Smooth muscle cell (in vitro differentiated cells): ENCODE results near the gene KIF26B. TPM values are rescaled to one million over a fixed set of nuclear protein-coding genes. Genes with fewer than 3 reads are reported as not detected.
A peak's percentile ranks its signal among the peaks of the same experiment; 100 is the strongest.

Experiments
- DNase-seq: peaks from one replicate; lab custom pipeline; 2025; ENCODE audit not compliant: unreplicated experiment; lab: John Stamatoyannopoulos, UW
- H2AFZ ChIP-seq: fragments of 200-600 bp; sonication (generic); 2 replicates; pipeline ENCODE4 v1.6.0; 2016; ENCODE audit warnings: antibody characterized with exemption, low read depth, mild to moderate bottlenecking
- H3F3A ChIP-seq: fragments of 200-600 bp; sonication (generic); 2 replicates; pipeline ENCODE4 v1.6.0; 2017; ENCODE audit warnings: antibody characterized with exemption, low read depth
- H3K27ac ChIP-seq: fragments of 200-600 bp; sonication (generic); 2 replicates; pipeline ENCODE4 v1.5.1; 2016; ENCODE audit warnings: low read depth, mild to moderate bottlenecking
- H3K27me3 ChIP-seq: fragments of 200-600 bp; sonication (generic); 2 replicates; pipeline ENCODE4 v1.6.1; 2016; ENCODE audit warnings: low read depth, mild to moderate bottlenecking
- H3K36me3 ChIP-seq: fragments of 200-600 bp; sonication (generic); 2 replicates; pipeline ENCODE4 v1.5.1; 2016; ENCODE audit warnings: low read depth
- H3K4me1 ChIP-seq: fragments of 200-600 bp; sonication (generic); 2 replicates; pipeline ENCODE4 v1.5.1; 2016; ENCODE audit warnings: low read depth
- H3K4me2 ChIP-seq: fragments of 200-600 bp; sonication (generic); 2 replicates; pipeline ENCODE4 v1.6.0; 2016; ENCODE audit warnings: mild to moderate bottlenecking
- H3K4me3 ChIP-seq: fragments of 200-600 bp; sonication (generic); 2 replicates; pipeline ENCODE4 v1.5.1; 2016; ENCODE audit warnings: mild to moderate bottlenecking
- H3K79me2 ChIP-seq: fragments of 200-600 bp; sonication (generic); 2 replicates; pipeline ENCODE4 v1.6.0; 2016; ENCODE audit warnings: low read depth, mild to moderate bottlenecking
- H3K9ac ChIP-seq: fragments of 200-600 bp; sonication (generic); 2 replicates; pipeline ENCODE4 v1.6.0; 2016; ENCODE audit warnings: low read depth
- H3K9me3 ChIP-seq: fragments of 200-600 bp; sonication (generic); replicated peaks from 2 replicates; pipeline ENCODE4 v1.5.1; 2016; ENCODE audit warnings: low read depth
- H4K20me1 ChIP-seq: fragments of 200-600 bp; sonication (generic); 2 replicates; pipeline ENCODE4 v1.6.0; 2016; ENCODE audit warnings: low read depth
- WGBS: methylation state at CpG from one replicate; pipeline ENCODE4 v1.1.7; 2016; ENCODE audit warnings: low lambda C conversion rate; 5-methylcytosine and 5-hydroxymethylcytosine counted together
- polyA plus RNA-seq: library from polyadenylated mRNA; unstranded; fragments of >200 nt; fragmentation: Nextera tagmentation; extraction: Ambion mirVana; gene quantifications from 2 replicates; pipeline ENCODE4 v1.2.1, GENCODE V29; 2016
- total RNA-seq: library from RNA; depleted of rRNA; stranded (reverse); fragments of >200 nt; gene quantifications from 2 replicates; pipeline ENCODE4 v1.2.3, GENCODE V29; 2014
- TF ChIP-seq, protein P1 (sequence below): fragments of 200-600 bp; sonication (generic); IDR thresholded peaks from 2 replicates; pipeline ENCODE4 v1.5.1; 2017; ENCODE audit warnings: borderline replicate concordance, mild to moderate bottlenecking, antibody characterized with exemption; ENCODE audit not compliant: insufficient read depth, poor library complexity, severe bottlenecking

Gene KIF26B
- total and polyA plus RNA-seq, 2 experiments from 2014 or later: 24.9 to 43.3 TPM

DNA sequence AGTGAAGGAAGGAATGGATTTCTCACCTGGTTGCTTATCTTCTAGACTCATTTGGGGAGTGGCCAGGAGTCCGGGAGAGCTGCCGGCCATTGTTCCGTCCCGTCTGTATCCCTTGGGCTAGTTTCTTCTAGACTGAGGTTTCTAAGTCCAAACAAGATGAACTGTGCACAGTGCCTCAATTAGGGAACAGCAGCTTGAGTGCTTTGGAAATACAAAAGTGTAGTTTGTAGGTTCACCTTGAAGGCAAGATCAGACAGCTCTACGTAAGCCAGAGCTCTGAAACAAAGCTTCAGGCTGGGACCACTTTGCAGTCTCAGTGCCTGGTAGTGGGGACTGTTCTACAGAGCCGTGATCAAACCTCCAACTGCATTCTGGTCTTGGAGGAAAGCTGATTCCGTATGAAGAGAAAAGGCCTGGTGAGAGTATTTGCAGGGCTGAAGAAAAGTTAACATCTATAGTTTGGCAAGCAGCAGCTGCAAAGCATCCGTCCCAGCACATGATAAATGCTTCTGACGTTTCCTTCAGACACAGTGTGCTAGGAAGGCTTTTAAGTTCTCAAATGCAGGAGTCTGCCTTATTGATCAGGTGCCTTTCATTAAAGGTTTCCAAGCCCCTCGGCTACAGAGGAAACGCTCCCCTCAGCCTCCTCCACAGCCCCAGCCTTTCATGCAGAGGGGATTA lies 432.8 kb downstream of the KIF26B start:
- H3K4me3 ChIP-seq: no peak overlapping the region
- H4K20me1 ChIP-seq: no peaks in the 10 kb centered on the region
- H2AFZ ChIP-seq: no peak overlapping the region
- peaks cover 3% of the 10 kb centered on the region for H3K4me1 ChIP-seq
- no peaks in the 10 kb centered on the region for H3K27me3 ChIP-seq
- peaks cover 27% of the 10 kb centered on the region for H3K79me2 ChIP-seq
- DNase-seq: no peak
- no peak overlapping the region for H3K9ac ChIP-seq
- peak overlapping the region; percentile 22 for H3K27ac ChIP-seq
- 61% methylated on average over 11 of the region's 11 CpGs for WGBS
- TF ChIP-seq, protein P1, sequence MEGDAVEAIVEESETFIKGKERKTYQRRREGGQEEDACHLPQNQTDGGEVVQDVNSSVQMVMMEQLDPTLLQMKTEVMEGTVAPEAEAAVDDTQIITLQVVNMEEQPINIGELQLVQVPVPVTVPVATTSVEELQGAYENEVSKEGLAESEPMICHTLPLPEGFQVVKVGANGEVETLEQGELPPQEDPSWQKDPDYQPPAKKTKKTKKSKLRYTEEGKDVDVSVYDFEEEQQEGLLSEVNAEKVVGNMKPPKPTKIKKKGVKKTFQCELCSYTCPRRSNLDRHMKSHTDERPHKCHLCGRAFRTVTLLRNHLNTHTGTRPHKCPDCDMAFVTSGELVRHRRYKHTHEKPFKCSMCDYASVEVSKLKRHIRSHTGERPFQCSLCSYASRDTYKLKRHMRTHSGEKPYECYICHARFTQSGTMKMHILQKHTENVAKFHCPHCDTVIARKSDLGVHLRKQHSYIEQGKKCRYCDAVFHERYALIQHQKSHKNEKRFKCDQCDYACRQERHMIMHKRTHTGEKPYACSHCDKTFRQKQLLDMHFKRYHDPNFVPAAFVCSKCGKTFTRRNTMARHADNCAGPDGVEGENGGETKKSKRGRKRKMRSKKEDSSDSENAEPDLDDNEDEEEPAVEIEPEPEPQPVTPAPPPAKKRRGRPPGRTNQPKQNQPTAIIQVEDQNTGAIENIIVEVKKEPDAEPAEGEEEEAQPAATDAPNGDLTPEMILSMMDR: no peak
- H3K9me3 ChIP-seq: no peaks in the 10 kb centered on the region
- H3F3A ChIP-seq: peaks cover 26% of the 10 kb centered on the region
- H3K4me2 ChIP-seq: no peak overlapping the region
- no peaks in the 10 kb centered on the region for H3K36me3 ChIP-seq

DNA sequence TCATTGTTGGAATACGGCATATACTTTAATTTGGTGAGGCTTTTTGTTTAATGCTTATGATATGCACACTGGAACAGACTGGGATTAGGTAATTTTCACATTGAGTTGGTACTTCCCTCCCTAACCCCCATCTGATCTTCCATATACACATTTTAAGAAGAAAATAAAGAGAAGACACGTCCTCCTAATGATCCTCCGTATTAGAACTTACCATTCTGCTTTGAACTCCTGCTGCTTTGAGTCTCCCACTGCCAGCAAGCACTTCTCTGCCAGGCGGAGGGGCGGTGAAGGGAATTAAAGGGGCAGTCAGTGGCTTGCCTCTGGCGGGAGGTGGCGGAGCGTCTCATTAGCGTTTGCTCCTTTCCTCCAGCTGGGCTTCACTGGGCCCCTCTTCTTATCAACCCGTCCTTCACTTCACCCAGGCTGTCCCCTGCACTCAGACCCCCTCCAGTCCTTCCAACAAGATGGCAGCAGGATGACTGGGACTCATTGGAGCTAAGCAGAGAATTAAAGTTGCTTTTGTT lies 433.4 kb downstream of the KIF26B start:
- Histone ChIP-seq H3K36me3 (no peaks in the 10 kb centered on the region), H3K9me3 (no peaks in the 10 kb centered on the region), H3K79me2 (peaks cover 33% of the 10 kb centered on the region), H3K9ac (no peak overlapping the region), H3F3A (peaks cover 26% of the 10 kb centered on the region), H3K4me3 (no peak overlapping the region), H3K4me1 (peaks cover 3% of the 10 kb centered on the region), H4K20me1 (no peaks in the 10 kb centered on the region), H3K27me3 (no peaks in the 10 kb centered on the region), H3K27ac (peak overlapping the region; percentile 22), H3K4me2 (no peak overlapping the region), H2AFZ (no peak overlapping the region)
- no peak for DNase-seq
- 85% methylated on average over 10 of the region's 10 CpGs for WGBS
- TF ChIP-seq, protein P1: no peak

DNA sequence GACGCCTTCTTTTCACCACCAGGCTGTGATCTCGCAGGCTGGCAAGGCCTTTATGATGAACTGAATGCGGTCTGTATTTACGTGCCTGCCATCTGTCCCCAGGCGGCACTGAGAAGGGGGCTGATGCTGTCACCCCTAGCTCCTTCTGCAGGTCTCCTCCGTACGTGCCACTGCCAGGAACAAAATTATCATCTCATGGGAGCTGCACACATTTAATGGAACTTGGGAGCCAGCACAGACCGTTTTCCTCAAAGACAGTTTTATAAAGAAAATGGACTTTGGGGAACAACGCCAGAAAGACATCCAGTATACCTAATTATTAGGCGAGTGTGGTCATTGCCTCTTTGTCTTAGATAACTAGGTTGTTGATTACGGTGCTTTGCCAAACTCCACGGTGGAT lies 434.5 kb downstream of the KIF26B start:
- Histone ChIP-seq H3K4me3 (no peak overlapping the region), H4K20me1 (no peaks in the 10 kb centered on the region), H3K9me3 (no peaks in the 10 kb centered on the region), H2AFZ (no peak overlapping the region), H3K4me1 (peaks cover 3% of the 10 kb centered on the region), H3K27ac (peak overlapping the region; percentile 83), H3K79me2 (peaks cover 43% of the 10 kb centered on the region), H3K27me3 (no peaks in the 10 kb centered on the region), H3K9ac (no peak overlapping the region), H3K36me3 (no peaks in the 10 kb centered on the region), H3F3A (peaks cover 21% of the 10 kb centered on the region), H3K4me2 (no peak overlapping the region)
- TF ChIP-seq, protein P1: no peak
- WGBS: 77% methylated on average over 12 of the region's 12 CpGs
- no peak for DNase-seq

DNA sequence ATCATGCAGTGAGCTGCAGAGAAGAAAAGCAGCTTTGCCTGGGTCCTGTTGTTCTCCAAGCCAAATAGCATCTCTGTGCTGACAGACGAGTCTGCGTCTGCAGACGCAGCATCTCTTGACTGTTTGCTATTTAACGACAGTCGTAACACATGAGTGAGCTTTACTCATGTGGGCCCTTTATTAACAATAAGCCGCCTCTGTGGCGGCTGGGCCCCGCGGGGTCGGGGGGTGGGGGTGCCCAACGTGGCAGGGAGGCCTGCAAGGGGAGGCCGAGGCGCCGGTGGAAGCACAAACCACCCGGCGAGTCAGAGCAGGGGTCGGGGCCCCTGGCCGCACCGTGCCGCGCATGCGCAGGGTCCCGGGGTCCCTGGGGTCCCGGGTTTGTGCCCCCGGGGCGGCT lies 435.1 kb downstream of the KIF26B start:
- DNase-seq: no peak
- H3K27me3 ChIP-seq: no peaks in the 10 kb centered on the region
- H2AFZ ChIP-seq: no peak overlapping the region
- H3K4me1 ChIP-seq: peaks cover 3% of the 10 kb centered on the region
- H3K9ac ChIP-seq: no peak overlapping the region
- peak overlapping the region; percentile 83 for H3K27ac ChIP-seq
- H3K4me2 ChIP-seq: no peak overlapping the region
- H3K9me3 ChIP-seq: no peaks in the 10 kb centered on the region
- H4K20me1 ChIP-seq: no peaks in the 10 kb centered on the region
- peaks cover 48% of the 10 kb centered on the region for H3K79me2 ChIP-seq
- H3F3A ChIP-seq: peaks cover 19% of the 10 kb centered on the region
- TF ChIP-seq, protein P1: no peak
- no peaks in the 10 kb centered on the region for H3K36me3 ChIP-seq
- 56% methylated on average over 26 of the region's 26 CpGs for WGBS
- no peak overlapping the region for H3K4me3 ChIP-seq
